Measurements from ENCODE around the gene GABRD.

- TF ChIP-seq, protein P1, sequence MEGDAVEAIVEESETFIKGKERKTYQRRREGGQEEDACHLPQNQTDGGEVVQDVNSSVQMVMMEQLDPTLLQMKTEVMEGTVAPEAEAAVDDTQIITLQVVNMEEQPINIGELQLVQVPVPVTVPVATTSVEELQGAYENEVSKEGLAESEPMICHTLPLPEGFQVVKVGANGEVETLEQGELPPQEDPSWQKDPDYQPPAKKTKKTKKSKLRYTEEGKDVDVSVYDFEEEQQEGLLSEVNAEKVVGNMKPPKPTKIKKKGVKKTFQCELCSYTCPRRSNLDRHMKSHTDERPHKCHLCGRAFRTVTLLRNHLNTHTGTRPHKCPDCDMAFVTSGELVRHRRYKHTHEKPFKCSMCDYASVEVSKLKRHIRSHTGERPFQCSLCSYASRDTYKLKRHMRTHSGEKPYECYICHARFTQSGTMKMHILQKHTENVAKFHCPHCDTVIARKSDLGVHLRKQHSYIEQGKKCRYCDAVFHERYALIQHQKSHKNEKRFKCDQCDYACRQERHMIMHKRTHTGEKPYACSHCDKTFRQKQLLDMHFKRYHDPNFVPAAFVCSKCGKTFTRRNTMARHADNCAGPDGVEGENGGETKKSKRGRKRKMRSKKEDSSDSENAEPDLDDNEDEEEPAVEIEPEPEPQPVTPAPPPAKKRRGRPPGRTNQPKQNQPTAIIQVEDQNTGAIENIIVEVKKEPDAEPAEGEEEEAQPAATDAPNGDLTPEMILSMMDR (IDR thresholded peaks at IDR 0.05; ENCODE audit: borderline replicate concordance, extremely low read depth, low read length, poor library complexity, severe bottlenecking), result no peak
- TF ChIP-seq EZH2 (IDR thresholded peaks at IDR 0.05; ENCODE audit: borderline replicate concordance, low read depth, low read length, severe bottlenecking), result no peak
Measured at GRCh38 chr1:2041305-2041704, 22.2 kb downstream of the GABRD start.
